IMR-90 (cell line): ENCODE measurements around the gene WBP2. TPM values are rescaled to one million over a fixed set of nuclear protein-coding genes. Genes with fewer than 3 reads are reported as not detected.

Experiments
- ATAC-seq: fragments of 200-7000 bp; cut with Tn5 transposase; 2 replicates; pipeline ENCODE4 v1.9.1; 2020; ENCODE audit warnings: low read depth, mild to moderate bottlenecking, moderate library complexity
- BruUV-seq: library from RNA; stranded (reverse); fragments of 400-500 nt; replicated peaks from 2 replicates; lab custom pipeline; 2021; lab: Mats Ljungman, UMichigan
- CTCF ChIA-PET: fragments of 300-600 bp; formaldehyde crosslinking; extraction: SDS; loops from one replicate; lab custom pipeline; 2021; ENCODE audit warnings: antibody characterized with exemption; lab: Yijun Ruan, JAX
- POLR2A ChIA-PET: fragments of 300-600 bp; sonication (Branson Sonifier 250); formaldehyde crosslinking; loops from one replicate; lab custom pipeline; 2022; ENCODE audit warnings: antibody characterized with exemption; ENCODE audit not compliant: unreplicated experiment; lab: Charles Lee
- DNase-seq: peaks from one replicate; pipeline ENCODE4 v3.0.0; 2013
- H2AFZ ChIP-seq: replicated peaks from 2 replicates; pipeline ENCODE3; 2013; ENCODE audit warnings: low read length, mild to moderate bottlenecking; ENCODE audit not compliant: poor library complexity
- H2AK5ac ChIP-seq: 2 replicates; pipeline ENCODE4 v1.6.1; 2013; ENCODE audit warnings: low read depth, low read length, inconsistent platforms
- H2AK9ac ChIP-seq: replicated peaks from 2 replicates; pipeline ENCODE3; 2013; ENCODE audit warnings: mild to moderate bottlenecking, low read depth, low read length, moderate library complexity; ENCODE audit not compliant: poor library complexity
- H2BK120ac ChIP-seq: 2 replicates; pipeline ENCODE4 v1.6.1; 2013; ENCODE audit warnings: low read depth, low read length, inconsistent platforms
- H2BK15ac ChIP-seq: 3 replicates; pipeline ENCODE4 v1.6.1; 2013; ENCODE audit warnings: low read depth, low read length, inconsistent platforms
- H2BK20ac ChIP-seq: 2 replicates; pipeline ENCODE4 v1.6.1; 2013; ENCODE audit warnings: low read depth, mild to moderate bottlenecking, inconsistent platforms, low read length, moderate library complexity
- H2BK5ac ChIP-seq: 2 replicates; pipeline ENCODE4 v1.6.1; 2013; ENCODE audit warnings: mild to moderate bottlenecking, low read depth, low read length, inconsistent platforms; ENCODE audit not compliant: poor library complexity, severe bottlenecking
- H3K14ac ChIP-seq: replicated peaks from 2 replicates; pipeline ENCODE4 v1.6.1; 2013; ENCODE audit warnings: low read depth, low read length, inconsistent platforms
- H3K18ac ChIP-seq: 2 replicates; pipeline ENCODE4 v1.6.1; 2013; ENCODE audit warnings: low read depth, low read length, control low read depth
- H3K23ac ChIP-seq: 2 replicates; pipeline ENCODE4 v1.6.1; 2013; ENCODE audit warnings: low read depth, low read length, inconsistent platforms
- H3K27ac ChIP-seq: 2 replicates; pipeline ENCODE4 v1.5.1; 2013; ENCODE audit warnings: mild to moderate bottlenecking, control low read depth, low read length; ENCODE audit not compliant: insufficient read depth
- H3K27me3 ChIP-seq: 2 replicates; pipeline ENCODE4 v1.6.1; 2013; ENCODE audit warnings: low read length; ENCODE audit not compliant: control insufficient read depth, insufficient read depth
- H3K36me3 ChIP-seq: 2 replicates; pipeline ENCODE4 v1.6.1; 2013; ENCODE audit warnings: low read length, mixed read lengths; ENCODE audit not compliant: control insufficient read depth, insufficient read depth
- H3K4ac ChIP-seq: 2 replicates; pipeline ENCODE4 v1.6.1; 2013; ENCODE audit warnings: low read depth, low read length, inconsistent platforms
- H3K4me1 ChIP-seq: 2 replicates; pipeline ENCODE4 v1.6.1; 2013; ENCODE audit warnings: low read length, mixed read lengths; ENCODE audit not compliant: control insufficient read depth, insufficient read depth
- H3K4me2 ChIP-seq: 2 replicates; pipeline ENCODE4 v1.6.1; 2013; ENCODE audit warnings: low read depth, mild to moderate bottlenecking, control low read depth, low read length, moderate library complexity
- H3K4me3 ChIP-seq: 2 replicates; pipeline ENCODE4 v1.5.1; 2013; ENCODE audit warnings: low read depth, mild to moderate bottlenecking, control low read depth, low read length, moderate library complexity; ENCODE audit not compliant: insufficient read depth
- H3K56ac ChIP-seq: 2 replicates; pipeline ENCODE4 v1.6.1; 2013; ENCODE audit warnings: low read length, inconsistent platforms; ENCODE audit not compliant: insufficient read depth; ENCODE audit errors: extremely low read depth
- H3K79me1 ChIP-seq, 2 experiments: 2 replicates each; pipeline ENCODE4 v1.6.1; 2013; ENCODE audit warnings: low read length in 2 of 2, inconsistent platforms in 1 of 2, low read depth in 1 of 2
- H3K9ac ChIP-seq: 2 replicates; pipeline ENCODE4 v1.6.1; 2013; ENCODE audit warnings: low read depth, low read length, control low read depth
- H3K9me1 ChIP-seq: 2 replicates; pipeline ENCODE4 v1.6.1; 2013; ENCODE audit warnings: low read length, inconsistent platforms; ENCODE audit not compliant: insufficient read depth
- H3K9me3 ChIP-seq: 2 replicates; pipeline ENCODE4 v1.6.1; 2013; ENCODE audit warnings: low read length; ENCODE audit not compliant: control insufficient read depth, insufficient read depth
- H4K20me1 ChIP-seq: 2 replicates; pipeline ENCODE4 v1.6.1; 2013; ENCODE audit warnings: low read length, inconsistent platforms; ENCODE audit not compliant: insufficient read depth
- H4K5ac ChIP-seq: 2 replicates; pipeline ENCODE4 v1.6.1; 2013; ENCODE audit warnings: mild to moderate bottlenecking, low read depth, low read length, control low read depth
- H4K8ac ChIP-seq, 2 experiments: 2 replicates each; pipeline ENCODE4 v1.6.1; 2013; ENCODE audit warnings: low read depth in 2 of 2, low read length in 2 of 2, control low read depth in 1 of 2, inconsistent platforms in 1 of 2
- H4K91ac ChIP-seq: 2 replicates; pipeline ENCODE4 v1.6.1; 2013; ENCODE audit warnings: low read depth, low read length, inconsistent platforms; ENCODE audit not compliant: insufficient read depth
- BHLHE40 ChIP-seq: fragments of 150-350 bp; IDR thresholded peaks from 2 replicates; pipeline ENCODE4 v1.6.1; 2016; ENCODE audit warnings: mild to moderate bottlenecking, low read depth, low read length
- CEBPB ChIP-seq: IDR thresholded peaks from 2 replicates; pipeline ENCODE4 v1.6.1; 2012; ENCODE audit warnings: low read depth, low read length, improper control_type of control experiment
- CTCF ChIP-seq: conservative IDR thresholded peaks from 2 replicates; pipeline ENCODE4 v1.5.1; 2012; ENCODE audit warnings: mild to moderate bottlenecking, low read depth, low read length, improper control_type of control experiment
- MAZ ChIP-seq: IDR thresholded peaks from 2 replicates; pipeline ENCODE4 v1.6.1; 2012; ENCODE audit warnings: low read depth, mild to moderate bottlenecking, low read length, improper control_type of control experiment, moderate library complexity, borderline replicate concordance
- MXI1 ChIP-seq: IDR thresholded peaks from 2 replicates; pipeline ENCODE4 v1.6.1; 2012; ENCODE audit warnings: low read depth, mild to moderate bottlenecking, low read length, moderate library complexity, borderline replicate concordance
- RAD21 ChIP-seq: IDR thresholded peaks from 2 replicates; pipeline ENCODE4 v1.6.1; 2012; ENCODE audit warnings: low read length, improper control_type of control experiment
- RCOR1 ChIP-seq: IDR thresholded peaks from 2 replicates; pipeline ENCODE4 v1.6.1; 2012; ENCODE audit warnings: mild to moderate bottlenecking, low read length, improper control_type of control experiment; ENCODE audit not compliant: insufficient replicate concordance
- USF2 ChIP-seq: fragments of 150-350 bp; IDR thresholded peaks from 2 replicates; pipeline ENCODE4 v1.6.1; 2017; ENCODE audit warnings: mild to moderate bottlenecking, antibody characterized with exemption, low read length, low read depth
- WGBS, 2 experiments: methylation state at CpG; one replicate each; pipeline versions ENCODE4 v1.1.5 to v1.1.7; 2013; ENCODE audit warnings: missing lambda C conversion rate in 2 of 2; ENCODE audit not compliant: insufficient read length in 1 of 2; ENCODE audit errors: extremely low coverage in 2 of 2; 5-methylcytosine and 5-hydroxymethylcytosine counted together
- dilution Hi-C: fragments of 300-500 bp; cut with HindIII; formaldehyde crosslinking; loops from one replicate; pipeline ENCODE4 v1.14.3; 2018; ENCODE audit warnings: low sequenced_read_pairs; ENCODE audit not compliant: unreplicated experiment
- in situ Hi-C: fragments of 300-500 bp; cut with MboI; formaldehyde crosslinking; loops from 3 replicates; pipeline ENCODE4 v1.14.3; 2019; ENCODE audit warnings: low sequenced_read_pairs, inconsistent platforms, mixed read lengths
- intact Hi-C: fragments of 100-400 bp; cut with micrococcal nuclease; formaldehyde crosslinking; loops from 2 replicates; pipeline ENCODE4 v1.10.0; 2022
- polyA plus RNA-seq, 3 experiments: library from polyadenylated mRNA; depleted of rRNA; stranded (reverse); fragments of >200 nt; gene quantifications; 2 replicates each; pipeline ENCODE4 v1.2.3, GENCODE V29; 2012; ENCODE audit warnings: low replicate concordance in 1 of 3
- total RNA-seq: library from RNA; depleted of rRNA; stranded (reverse); fragments of >200 nt; gene quantifications from 2 replicates; pipeline ENCODE4 v1.2.3, GENCODE V29; 2012
- TF ChIP-seq, protein P1 (sequence below): fragments of 150-350 bp; IDR thresholded peaks from 2 replicates; pipeline ENCODE4 v1.6.1; 2016; ENCODE audit warnings: low read depth, mild to moderate bottlenecking, low read length, moderate library complexity, borderline replicate concordance

WBP2 gene
- total and polyA plus RNA-seq, 2 of the 4 experiments (the other 2 are of a cell fraction): 9.0 to 35.5 TPM

GRCh38 chr17:75837899-75838298, 17.2 kb downstream of the WBP2 start:
- WGBS, 2 experiments: 92% methylated on average over 2 of the region's 7 CpGs; no CpG with 5 or more reads in 1 of the 2 experiments
- H4K8ac ChIP-seq: no peak overlapping the region
- H2BK15ac ChIP-seq: no peak overlapping the region
- H3K4me2 ChIP-seq: no peak overlapping the region
- H2AFZ ChIP-seq: no peak overlapping the region
- no peak overlapping the region for H2AK9ac ChIP-seq
- no peak overlapping the region for H3K4ac ChIP-seq
- dilution Hi-C loops (no loop called here), in situ Hi-C loops (no loop called here), intact Hi-C loops (no loop called here)
- no peak overlapping the region for H4K5ac ChIP-seq
- TF ChIP-seq MAZ (no peak), RAD21 (no peak), RCOR1 (no peak), MXI1 (no peak), CTCF (no peak), BHLHE40 (no peak), USF2 (no peak), CEBPB (no peak)
- TF ChIP-seq, protein P1, sequence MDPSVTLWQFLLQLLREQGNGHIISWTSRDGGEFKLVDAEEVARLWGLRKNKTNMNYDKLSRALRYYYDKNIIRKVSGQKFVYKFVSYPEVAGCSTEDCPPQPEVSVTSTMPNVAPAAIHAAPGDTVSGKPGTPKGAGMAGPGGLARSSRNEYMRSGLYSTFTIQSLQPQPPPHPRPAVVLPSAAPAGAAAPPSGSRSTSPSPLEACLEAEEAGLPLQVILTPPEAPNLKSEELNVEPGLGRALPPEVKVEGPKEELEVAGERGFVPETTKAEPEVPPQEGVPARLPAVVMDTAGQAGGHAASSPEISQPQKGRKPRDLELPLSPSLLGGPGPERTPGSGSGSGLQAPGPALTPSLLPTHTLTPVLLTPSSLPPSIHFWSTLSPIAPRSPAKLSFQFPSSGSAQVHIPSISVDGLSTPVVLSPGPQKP: no peak
- no peak overlapping the region for H4K91ac ChIP-seq
- H2AK5ac ChIP-seq: no peak overlapping the region
- H3K9me3 ChIP-seq: no peaks in the 10 kb centered on the region
- no peak overlapping the region for H3K18ac ChIP-seq
- no peak overlapping the region for H3K27ac ChIP-seq
- no peak for DNase-seq
- no peak overlapping the region for H2BK20ac ChIP-seq
- H3K14ac ChIP-seq: no peak overlapping the region
- ATAC-seq: no peak
- no peak overlapping the region for H3K56ac ChIP-seq
- ChIA-PET CTCF (interaction anchor here (1.2 kb wide), 1 partner anchor 42 kb away, joined by 4 read pairs; no protein-coding TSS in a partner anchor), POLR2A (no interaction called here)
- no peak overlapping the region for H2BK5ac ChIP-seq
- no peak overlapping the region for H3K4me3 ChIP-seq
- H3K23ac ChIP-seq: no peak overlapping the region
- H3K27me3 ChIP-seq: no peaks in the 10 kb centered on the region; the same call in 1 of the 2 replicates
- H3K4me1 ChIP-seq: no peaks in the 10 kb centered on the region
- no peaks in the 10 kb centered on the region for H3K36me3 ChIP-seq
- no TSS peak for BruUV-seq
- no peaks in the 10 kb centered on the region for H4K20me1 ChIP-seq
- no peak overlapping the region for H3K9ac ChIP-seq
- H2BK120ac ChIP-seq: no peak overlapping the region
- peaks cover 3% of the 10 kb centered on the region; the same call in 1 of the 2 replicates for H3K9me1 ChIP-seq
- no peaks in the 10 kb centered on the region for H3K79me1 ChIP-seq
